ENCODE measurements around the gene TBKBP1.
"Not testable (repeated sequence)": the region's sequence is repeated elsewhere in the genome, so short reads cannot be mapped to it uniquely, and the experiment has no call there.

The TBKBP1 gene

GRCh38 chr17:47733674-47734410 lies 39.9 kb downstream of the TBKBP1 start:
- no peak for DNase-seq (ENCODE audit: low spot score)

GRCh38 chr17:47735139-47735464 lies 41.1 kb downstream of the TBKBP1 start:
- DNase-seq (ENCODE audit: low spot score), result no peak

GRCh38 chr17:47735536-47736011 lies 41.6 kb downstream of the TBKBP1 start:
- no peak for DNase-seq (ENCODE audit: low spot score)

GRCh38 chr17:47736501-47737495 lies 42.8 kb downstream of the TBKBP1 start:
- DNase-seq (ENCODE audit: low spot score), result no peak

GRCh38 chr17:47738178-47738577 lies 44.2 kb downstream of the TBKBP1 start:
- DNase-seq (ENCODE audit: low spot score), result no peak

- DNase-seq (ENCODE audit: low spot score), result no peak
Measured at GRCh38 chr17:47739150-47739549, 45.2 kb downstream of the TBKBP1 start.

- DNase-seq (ENCODE audit: low spot score), result not testable (repeated sequence)
Measured at GRCh38 chr17:47739945-47740344, 46.0 kb downstream of the TBKBP1 start.

- DNase-seq (ENCODE audit: low spot score), result no peak
Measured at GRCh38 chr17:47741109-47741792, 47.3 kb downstream of the TBKBP1 start.

GRCh38 chr17:47741793-47742145 lies 47.8 kb downstream of the TBKBP1 start:
- DNase-seq (ENCODE audit: low spot score), result peak; percentile 44

- DNase-seq (ENCODE audit: low spot score), result no peak
Measured at GRCh38 chr17:47742319-47743181, 48.6 kb downstream of the TBKBP1 start.

- DNase-seq (ENCODE audit: low spot score), result no peak
Measured at GRCh38 chr17:47744168-47745036, 50.4 kb downstream of the TBKBP1 start.

GRCh38 chr17:47745037-47745380 lies 51.0 kb downstream of the TBKBP1 start:
- no peak for DNase-seq (ENCODE audit: low spot score)

GRCh38 chr17:47751471-47751870 lies 57.5 kb downstream of the TBKBP1 start:
- no peak for DNase-seq (ENCODE audit: low spot score)

- DNase-seq (ENCODE audit: low spot score), result peak; percentile 21
Measured at GRCh38 chr17:47757386-47757785, 63.4 kb downstream of the TBKBP1 start.

- no peak for DNase-seq (ENCODE audit: low spot score)
Measured at GRCh38 chr17:47760409-47761140, 66.6 kb downstream of the TBKBP1 start.
